HG03175 (cell line): ENCODE results near the gene BNIPL.
A peak's percentile ranks its signal among the peaks of the same experiment; 100 is the strongest.

ENCODE experiments used
- ATAC-seq: cut with Tn5 transposase; IDR thresholded peaks from one replicate; pipeline ENCODE4 v1.9.1; 2021; ENCODE audit warnings: mild to moderate bottlenecking, moderate library complexity; ENCODE audit not compliant: unreplicated experiment

The BNIPL gene

DNA sequence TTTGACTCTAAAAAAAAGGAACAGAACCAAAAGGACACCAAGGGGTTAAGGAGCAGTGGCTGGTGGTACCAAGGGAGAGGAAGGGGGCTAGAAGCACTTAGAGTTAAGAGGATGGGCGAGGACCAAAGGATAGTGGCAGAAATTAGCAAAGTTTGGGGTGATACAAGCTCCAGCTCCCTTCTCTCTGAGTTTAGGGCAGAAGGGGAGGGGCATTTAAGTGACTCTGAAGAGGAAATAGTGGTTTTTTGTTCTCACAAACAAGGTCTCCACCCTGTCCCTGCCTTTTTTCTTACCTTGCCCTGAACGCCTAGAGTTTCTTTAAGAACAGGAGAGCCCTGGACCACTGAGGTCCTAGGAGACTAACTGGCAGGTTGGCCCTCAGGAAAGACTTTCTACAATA is 19.8 kb downstream of the BNIPL start:
- ATAC-seq = no peak

DNA sequence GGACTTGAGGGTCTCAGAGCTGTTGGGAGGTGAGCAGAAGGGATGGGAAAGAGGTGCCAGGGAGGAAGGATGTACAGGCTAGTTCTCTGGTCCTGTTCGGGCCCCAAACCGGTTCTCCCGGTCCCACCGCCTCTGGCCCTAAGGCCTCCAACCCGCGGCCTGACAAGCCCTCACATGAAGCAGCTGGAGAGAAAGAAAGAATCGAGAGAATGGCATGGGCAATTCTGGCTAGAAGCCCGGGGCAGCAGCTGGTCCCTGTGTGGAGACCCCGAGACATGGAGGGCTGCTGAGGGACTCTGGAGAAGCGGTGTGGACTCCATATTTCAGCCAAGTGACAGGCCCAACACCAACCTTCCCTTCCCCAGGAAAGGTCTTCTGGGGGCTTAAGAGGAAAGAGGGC is 22.3 kb downstream of the BNIPL start:
- ATAC-seq = no peak

DNA sequence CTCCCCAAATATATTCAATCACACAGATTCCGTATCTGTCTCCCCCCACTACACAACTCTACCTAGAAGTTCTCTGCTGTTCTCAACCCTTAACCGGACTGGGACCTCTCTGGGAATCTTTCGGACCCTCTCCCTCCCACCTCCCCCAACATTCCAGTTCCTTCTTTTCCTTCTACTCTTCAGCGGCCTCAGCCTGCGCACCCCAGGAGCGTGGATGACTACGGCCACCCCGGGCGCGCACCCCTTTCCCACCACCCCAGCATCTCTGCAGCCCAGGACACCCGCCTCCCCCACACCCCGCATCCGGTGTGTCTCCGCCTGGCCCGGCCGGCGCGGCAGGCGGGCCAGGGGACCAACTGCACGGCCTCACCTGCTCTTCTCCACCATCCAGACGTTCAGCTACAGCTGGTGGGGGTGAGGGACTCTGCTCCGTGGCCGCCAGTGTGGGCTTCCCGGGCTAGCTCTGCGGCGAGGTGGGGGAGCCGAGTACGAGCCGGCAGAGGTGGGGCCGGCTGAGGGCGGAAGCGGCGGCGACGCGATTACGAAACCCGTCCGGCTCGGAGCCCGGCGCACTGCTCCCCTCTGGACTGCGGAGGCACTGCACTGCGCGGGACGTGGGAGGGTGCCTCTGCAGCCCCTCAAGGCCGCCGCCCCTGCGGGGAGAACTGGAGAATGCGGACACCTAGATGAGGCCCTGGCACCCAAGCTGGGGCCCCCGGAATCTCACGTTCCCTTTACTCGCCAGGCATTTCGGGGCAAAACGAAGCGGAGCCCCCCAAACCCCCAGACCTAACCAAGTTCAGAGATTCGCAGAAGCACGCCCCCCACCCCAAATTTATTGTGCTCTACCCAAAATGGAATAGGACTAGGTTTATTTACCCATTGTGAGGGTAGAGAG is 23.0 kb downstream of the BNIPL start, which contains the start of gene CDC42SE1:
Gene CDC42SE1, minus strand, starts transcription at position 514 of the 898 bp plus-strand sequence. CDS start 3,892 bp downstream, outside the sequence.
- ATAC-seq = peak; percentile 88

DNA sequence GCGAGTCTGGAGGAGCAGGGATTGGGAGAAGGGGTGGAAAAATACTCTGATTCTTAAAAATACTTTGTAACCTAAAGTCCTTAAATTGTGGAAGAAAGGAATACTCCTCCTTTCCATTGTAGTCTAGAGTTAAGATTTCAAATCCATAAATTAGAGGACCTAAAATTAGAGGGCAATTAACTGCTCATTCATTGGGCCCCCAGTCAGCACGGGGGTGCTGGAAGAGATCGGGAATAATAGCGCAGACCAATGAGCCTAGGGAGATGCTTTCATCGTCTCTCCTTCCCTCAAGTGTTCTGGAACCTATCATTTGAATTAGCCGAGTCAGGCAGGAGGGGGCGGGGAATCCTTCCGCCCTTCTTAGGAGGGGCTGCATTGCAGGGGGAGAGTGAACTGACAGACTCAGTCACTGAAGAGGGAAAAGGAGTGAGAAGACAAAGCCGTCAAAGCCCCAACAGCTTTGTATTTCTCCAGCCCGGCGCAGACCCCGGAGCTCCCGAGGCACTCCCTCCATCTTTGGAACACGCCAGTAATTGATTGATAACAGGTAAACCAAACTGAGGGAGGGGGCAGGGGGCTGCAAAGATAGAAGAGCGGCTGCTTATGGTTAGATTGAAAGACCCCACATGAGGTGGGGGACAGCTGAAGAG is 23.7 kb downstream of the BNIPL start, which contains the start of gene MLLT11:
Gene MLLT11, plus strand, starts transcription at position 391 of the 650 bp plus-strand sequence. CDS start 6,828 bp downstream, outside the sequence.
- no peak for ATAC-seq

DNA sequence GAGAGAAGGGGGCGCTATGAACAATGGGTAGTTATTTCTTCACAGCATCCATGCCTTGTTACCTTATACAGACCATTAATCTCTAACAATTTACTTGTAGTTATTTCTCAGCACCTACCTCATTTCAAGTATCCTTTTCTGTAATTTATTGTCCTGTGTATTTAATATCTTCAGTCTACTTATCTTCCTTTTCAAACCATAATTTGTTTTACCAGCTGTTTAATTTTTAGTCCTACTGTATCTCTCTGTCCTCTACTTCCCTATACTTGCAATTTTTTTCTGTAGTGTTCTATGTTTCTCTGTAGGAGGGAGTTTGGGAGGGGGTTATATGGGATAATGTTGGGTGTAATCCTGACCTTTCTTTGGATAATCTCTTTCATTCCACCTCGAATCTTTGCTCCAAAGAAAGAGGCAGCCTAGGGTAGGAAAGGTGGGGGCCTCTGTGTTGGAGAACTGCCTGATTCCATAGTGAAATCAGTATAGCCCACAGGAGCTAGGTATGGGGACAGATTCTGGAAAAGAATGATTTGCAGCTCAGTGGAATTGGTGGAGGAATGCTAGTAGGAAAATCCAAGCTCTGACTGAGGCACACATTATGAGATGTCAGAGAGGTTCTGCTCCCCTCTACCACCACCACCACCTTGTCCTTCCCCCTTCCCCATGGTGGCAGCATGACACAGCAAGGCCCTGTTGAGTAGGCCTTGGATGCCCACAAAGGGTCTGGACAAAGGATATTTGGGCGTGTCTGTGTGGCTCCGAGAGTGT is 24.5 kb downstream of the BNIPL start:
- no peak for ATAC-seq

DNA sequence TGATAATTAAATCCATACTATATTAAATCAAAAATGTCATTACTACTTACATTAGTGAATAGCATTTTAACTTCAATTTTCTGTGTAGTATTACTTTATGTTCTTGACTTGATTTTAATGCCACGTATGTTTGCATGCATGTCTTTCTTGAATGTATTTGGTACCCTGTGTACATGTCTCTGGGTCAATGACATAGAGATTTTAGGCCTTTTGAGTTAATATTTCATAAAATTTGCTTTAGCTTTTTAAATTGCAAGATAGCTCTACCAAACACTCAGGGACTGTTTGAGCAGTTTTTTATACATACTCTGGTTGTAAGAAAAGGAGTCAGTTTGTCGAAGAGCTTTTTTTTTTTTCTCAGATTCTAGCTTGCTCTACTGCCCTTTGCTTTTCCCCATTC is 25.3 kb downstream of the BNIPL start:
- ATAC-seq = no peak

DNA sequence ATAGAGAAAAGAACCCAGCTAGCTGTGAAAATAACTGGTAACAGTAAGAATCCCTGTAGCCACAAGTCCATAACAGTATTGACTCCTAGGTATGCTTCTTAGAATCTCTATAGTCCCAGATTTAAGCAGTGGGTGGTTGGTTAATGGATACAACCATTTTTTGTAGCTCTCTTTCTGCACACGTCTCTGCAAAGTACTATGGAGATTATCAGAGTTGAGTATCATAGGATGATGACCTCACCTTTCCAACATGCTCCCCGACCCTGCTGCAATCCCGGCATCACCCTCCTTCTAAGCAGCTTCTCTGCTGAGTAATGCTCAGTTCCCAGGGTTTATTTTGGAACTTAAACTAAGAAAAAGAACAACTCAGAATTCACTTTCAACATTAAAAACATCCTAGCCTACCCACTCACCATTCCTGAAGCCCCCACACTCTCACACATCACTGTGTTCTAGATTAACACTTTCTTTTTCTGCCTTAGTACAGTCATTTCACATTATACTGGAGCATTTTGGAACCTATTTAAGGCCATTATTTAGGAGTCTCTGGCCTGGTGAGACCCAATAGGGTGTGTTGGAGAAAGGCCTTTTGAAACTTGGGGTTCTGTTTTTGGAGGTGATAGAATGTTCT is 26.5 kb downstream of the BNIPL start:
- no peak for ATAC-seq

DNA sequence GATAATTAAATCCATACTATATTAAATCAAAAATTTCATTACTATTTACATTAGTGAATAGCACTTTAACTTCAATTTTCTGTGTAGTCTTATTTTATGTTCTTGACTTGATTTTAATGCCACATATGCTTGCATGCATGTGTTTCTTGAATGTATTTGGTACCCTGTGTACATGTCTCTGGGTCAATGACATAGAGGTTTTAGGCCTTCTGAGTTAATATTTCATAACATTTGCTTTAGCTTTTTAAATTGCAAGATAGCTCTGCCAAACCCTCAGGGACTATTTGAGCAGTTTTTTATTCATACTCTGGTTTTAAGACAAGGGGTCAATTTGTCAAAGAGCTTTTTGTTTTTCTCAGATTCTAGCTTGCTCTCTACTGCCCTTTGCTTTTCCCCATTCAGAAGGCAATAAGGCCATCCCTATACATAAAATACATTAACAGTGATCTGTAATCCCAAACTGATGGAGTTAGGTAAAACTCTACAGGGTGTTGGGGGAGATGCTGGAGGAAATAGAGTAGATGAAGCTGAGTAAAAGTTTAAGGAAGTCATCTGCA is 28.8 kb downstream of the BNIPL start:
- no peak for ATAC-seq

DNA sequence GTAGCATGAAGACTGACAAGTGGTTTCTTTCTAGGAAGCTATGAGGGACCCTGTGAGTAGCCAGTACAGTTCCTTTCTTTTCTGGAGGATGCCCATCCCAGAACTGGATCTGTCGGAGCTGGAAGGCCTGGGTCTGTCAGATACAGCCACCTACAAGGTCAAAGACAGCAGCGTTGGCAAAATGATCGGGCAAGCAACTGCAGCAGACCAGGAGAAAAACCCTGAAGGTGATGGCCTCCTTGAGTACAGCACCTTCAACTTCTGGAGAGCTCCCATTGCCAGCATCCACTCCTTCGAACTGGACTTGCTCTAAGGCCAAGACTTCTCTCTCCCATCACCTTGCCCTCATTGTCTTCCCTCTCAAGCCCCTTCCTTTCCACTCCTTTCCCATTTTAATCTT is 30.8 kb downstream of the BNIPL start:
- ATAC-seq = no peak

DNA sequence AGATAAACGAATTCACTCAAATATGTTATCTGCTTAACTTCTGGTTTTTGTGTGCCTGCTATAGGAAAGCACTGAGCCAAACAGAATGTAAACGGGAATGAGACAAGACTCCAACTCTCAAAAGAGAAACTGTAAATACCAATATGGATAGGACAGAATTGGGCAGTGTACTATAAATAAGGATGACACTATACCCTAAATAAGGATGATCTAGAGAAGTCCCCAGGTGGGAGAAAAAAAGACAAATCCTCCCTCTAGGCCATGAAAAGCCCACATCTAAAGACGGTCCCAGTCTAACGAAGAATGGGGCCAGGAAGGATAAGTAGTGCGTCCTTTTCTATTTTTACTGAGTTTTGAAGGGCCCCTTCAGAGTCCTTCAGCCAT is 32.7 kb downstream of the BNIPL start:
- no peak for ATAC-seq

DNA sequence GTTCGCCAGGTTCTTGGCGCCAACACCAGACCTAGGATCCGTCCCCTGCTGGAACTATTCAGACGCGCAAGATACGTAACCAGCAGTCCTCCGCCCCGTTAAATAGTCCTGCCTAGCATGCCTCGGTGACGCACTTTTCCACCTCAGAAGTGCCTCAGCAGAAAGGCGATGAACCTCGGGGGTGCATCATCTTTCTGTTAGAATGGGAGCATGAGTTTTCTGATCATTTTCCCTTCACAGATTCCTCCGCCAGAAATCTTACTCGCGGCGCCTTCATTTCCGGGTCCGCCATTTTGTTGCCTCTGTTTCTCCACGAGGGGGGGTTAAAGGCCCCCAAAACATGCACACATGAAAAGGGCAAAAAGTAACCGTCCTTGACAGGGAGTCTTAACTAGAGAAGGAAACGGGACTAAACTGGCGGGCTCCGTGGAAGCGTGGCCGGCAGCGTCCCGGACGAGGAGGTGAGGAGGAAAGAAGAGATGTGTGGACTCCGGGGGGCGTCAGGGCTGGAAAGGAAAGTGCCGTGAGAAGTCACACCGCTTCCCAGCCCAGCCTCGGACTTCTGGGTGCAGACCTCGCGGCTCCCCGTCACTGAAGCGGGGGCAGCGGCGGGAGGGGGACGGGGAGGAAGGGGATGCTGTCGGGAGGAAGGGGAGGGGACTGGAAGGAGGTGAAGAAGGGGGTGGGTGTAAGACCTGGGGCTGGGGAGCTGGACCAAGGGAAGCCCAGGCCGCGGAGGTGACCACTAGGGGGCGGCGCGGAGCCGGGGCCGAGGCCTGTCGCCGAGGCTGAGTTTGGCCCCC is 34.3 kb downstream of the BNIPL start, which contains the start of gene GABPB2:
Gene GABPB2, plus strand, starts transcription at position 288 of the 803 bp plus-strand sequence. CDS start 17,429 bp downstream, outside the sequence.
- ATAC-seq = peak; percentile 86

DNA sequence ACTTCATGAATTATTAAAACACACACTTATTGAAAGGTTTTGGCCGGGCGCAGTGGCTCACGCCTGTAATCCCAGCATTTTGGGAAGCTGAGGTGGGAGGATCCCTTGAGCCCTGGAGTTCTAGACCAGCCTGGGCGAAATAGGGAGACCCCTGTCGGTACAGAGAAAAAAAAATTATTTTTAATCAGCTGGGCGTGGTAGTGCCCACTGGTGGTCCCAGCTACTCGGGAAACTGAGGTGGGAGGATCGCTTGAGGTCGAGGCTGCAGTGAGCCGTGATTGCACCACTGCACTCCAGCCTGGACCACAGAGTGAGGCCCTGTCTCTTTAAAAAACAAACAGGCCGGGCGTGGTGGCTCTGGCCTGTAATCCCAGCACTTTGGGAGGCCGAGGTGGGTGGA is 35.8 kb downstream of the BNIPL start:
- ATAC-seq = no peak

DNA sequence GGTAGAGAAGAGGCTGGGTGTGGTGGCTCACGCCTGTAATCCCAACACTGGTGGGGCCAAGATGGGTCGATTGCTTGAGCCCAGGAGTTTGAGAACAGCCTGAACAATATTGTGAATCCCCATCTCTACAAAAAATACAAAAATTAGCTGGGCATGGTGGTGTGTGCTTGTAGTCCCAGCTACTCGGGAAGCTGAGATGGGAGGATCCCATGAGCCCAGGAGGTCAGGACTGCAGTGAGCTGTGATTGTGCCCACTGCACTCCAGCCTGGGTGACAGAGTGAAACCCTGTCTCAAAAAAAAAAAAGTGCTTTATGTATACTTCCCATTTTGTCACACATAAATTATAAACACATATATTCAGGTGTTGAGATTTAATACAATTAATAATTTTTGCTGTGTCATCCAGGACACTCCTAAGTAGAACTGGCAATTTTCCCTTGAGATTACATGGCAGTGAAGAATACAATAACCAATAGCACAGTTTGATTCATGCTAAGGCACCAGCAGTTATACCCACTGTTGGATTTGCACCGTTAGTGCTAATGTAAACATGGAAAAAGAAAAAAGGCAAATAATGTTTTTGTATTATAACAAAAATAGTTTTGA is 49.7 kb downstream of the BNIPL start:
- no peak for ATAC-seq
